HepG2 (cell line): ENCODE measurements around the gene MAVS. TPM values are rescaled to one million over a fixed set of nuclear protein-coding genes. Genes with fewer than 3 reads are reported as not detected.

Experiments
- AFF4 ChIP-seq: sonication (generic); formaldehyde crosslinking; IDR thresholded peaks from 2 replicates; pipeline ENCODE4 v1.4.0; 2020; ENCODE audit warnings: missing genetic modification reagents
- HMGXB3 ChIP-seq: sonication (generic); formaldehyde crosslinking; IDR thresholded peaks from 2 replicates; pipeline ENCODE4 v1.4.0; 2020; ENCODE audit warnings: missing genetic modification reagents, borderline replicate concordance
- HNF4A ChIP-seq: sonication (generic); formaldehyde crosslinking; IDR thresholded peaks from 2 replicates; pipeline ENCODE4 v1.4.0; 2020; ENCODE audit warnings: missing genetic modification reagents
- HOXD1 ChIP-seq: sonication (generic); formaldehyde crosslinking; IDR thresholded peaks from 2 replicates; pipeline ENCODE4 v1.5.0; 2020; ENCODE audit warnings: missing genetic modification reagents
- MIER2 ChIP-seq: IDR thresholded peaks from 2 replicates; pipeline ENCODE4 v1.6.1; 2016; ENCODE audit warnings: missing biosample characterization, missing genetic modification reagents
- MTF2 ChIP-seq: sonication (generic); formaldehyde crosslinking; IDR thresholded peaks from 2 replicates; pipeline ENCODE4 v1.5.0; 2020; ENCODE audit warnings: missing genetic modification reagents, borderline replicate concordance
- REPIN1 ChIP-seq: sonication (generic); formaldehyde crosslinking; IDR thresholded peaks from 2 replicates; pipeline ENCODE4 v1.8.0; 2022; ENCODE audit warnings: missing genetic modification reagents, low read depth, mild to moderate bottlenecking, borderline replicate concordance
- RNF2 ChIP-seq: fragments of 450-650 bp; conservative IDR thresholded peaks from 2 replicates; pipeline ENCODE4 v1.6.1; 2016; ENCODE audit warnings: low read depth
- SNRNP70 ChIP-seq: fragments of 200-400 bp; formaldehyde crosslinking; IDR thresholded peaks from 2 replicates; pipeline ENCODE4 v1.6.1; 2017; ENCODE audit warnings: mild to moderate bottlenecking, low read depth, low read length, moderate library complexity
- ZFP36 ChIP-seq: fragments of 150-350 bp; IDR thresholded peaks from 2 replicates; pipeline ENCODE4 v1.6.1; 2018; ENCODE audit warnings: borderline replicate concordance, low read length, low read depth; ENCODE audit not compliant: partially characterized antibody
- ZFP36L2 ChIP-seq: sonication (generic); formaldehyde crosslinking; IDR thresholded peaks from 2 replicates; pipeline ENCODE4 v1.4.0; 2020; ENCODE audit warnings: missing genetic modification reagents
- ZNF296 ChIP-seq: sonication (generic); formaldehyde crosslinking; conservative IDR thresholded peaks from 2 replicates; pipeline ENCODE4 v1.5.0; 2020; ENCODE audit warnings: mild to moderate bottlenecking, missing genetic modification reagents
- ZNF646 ChIP-seq: sonication (generic); formaldehyde crosslinking; IDR thresholded peaks from 2 replicates; pipeline ENCODE4 v1.9.0; 2021; ENCODE audit warnings: mild to moderate bottlenecking, missing genetic modification reagents
- polyA plus RNA-seq, 8 experiments: library from polyadenylated mRNA; depleted of rRNA in 3 of 8; stranded (reverse) in 7 of 8; unstranded in 1 of 8; fragments of >200 nt; fragmentation: Illumina TruSeq in 4 of 8; extraction: Trizol in 4 of 8; gene quantifications; 2 replicates each; pipeline versions ENCODE4 v1.2.1 to v1.2.3, GENCODE V29; 2011 to 2016; ENCODE audit warnings: low read depth in 4 of 8, missing spikeins in 1 of 8, mixed read lengths in 1 of 8; ENCODE audit not compliant: insufficient read depth in 1 of 8
- total RNA-seq, 5 experiments: library from RNA; depleted of rRNA; stranded (reverse); fragments of >200 nt; fragmentation: Illumina TruSeq; extraction: Trizol; gene quantifications; 2 replicates each; pipeline ENCODE4 v1.2.3, GENCODE V29; 2016; ENCODE audit warnings: low read depth in 1 of 5

Gene MAVS
- total and polyA plus RNA-seq, 2 of the 13 experiments (the other 11 are each of a cell fraction or from before 2014, with no cell fraction given) = 27.3 to 36.6 TPM

GRCh38 chr20:3818155-3819151 is 28.2 kb upstream of the MAVS start (continued):
- TF ChIP-seq HNF4A (CRISPR knock-in tag) (peak; percentile 36; the same call in 1 of the 2 replicates), MIER2 (CRISPR knock-in tag) (peak; percentile 91), RNF2 (0 out of 2 replicates have a peak, but pooled peaks have one; percentile 44), HMGXB3 (CRISPR knock-in tag) (peak; percentile 89; the same call in 1 of the 2 replicates), ZNF646 (no peak; the same call in 1 of the 2 replicates), SNRNP70 (no peak), HOXD1 (0 out of 2 replicates have a peak, but pooled peaks have one; percentile 6), ZFP36 (peak; percentile 21), ZNF296 (CRISPR knock-in tag) (no peak), AFF4 (CRISPR knock-in tag) (no peak), MTF2 (CRISPR knock-in tag) (peak; percentile 87; the same call in 1 of the 2 replicates), ZFP36L2 (no peak), REPIN1 (CRISPR knock-in tag) (peak; percentile 97)
